GM18520 (cell line): ENCODE results near the gene MYO1E.

Experiments
- ATAC-seq: cut with Tn5 transposase; IDR thresholded peaks from one replicate; pipeline ENCODE4 v1.9.1; 2021; ENCODE audit not compliant: unreplicated experiment

MYO1E gene

DNA sequence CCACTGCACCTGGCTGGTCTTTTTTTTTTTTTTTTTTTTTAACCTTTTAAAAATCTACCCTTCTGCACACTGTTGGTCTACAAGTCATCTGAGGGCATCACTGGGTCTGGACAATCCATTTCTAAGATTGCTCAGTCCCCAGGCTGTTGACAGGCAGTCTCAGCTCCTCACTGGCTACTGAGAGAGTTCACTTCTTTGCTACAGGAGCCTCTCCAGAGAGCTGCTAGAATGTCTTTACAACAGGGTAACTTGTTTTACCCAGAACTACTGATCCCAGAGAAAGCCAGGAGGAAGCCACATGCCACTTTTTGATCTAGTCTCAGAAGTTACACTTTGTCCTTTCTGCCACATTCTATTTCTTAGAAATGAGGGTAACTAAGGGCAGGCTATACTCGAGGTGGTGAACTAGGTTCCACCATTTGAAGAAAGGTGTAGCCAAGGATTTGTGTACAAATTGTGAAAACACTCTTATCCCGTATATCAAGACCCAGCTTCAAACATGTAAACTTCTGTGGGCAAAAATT, 273.4 kb downstream of the MYO1E start:
- ATAC-seq, result no peak

- no peak for ATAC-seq
These were observed 276.2 kb downstream of the MYO1E start for GRCh38 chr15:59096429-59096828.

- ATAC-seq, result no peak
These were observed 278.6 kb downstream of the MYO1E start for GRCh38 chr15:59094077-59094476.

- no peak for ATAC-seq
These were observed 284.9 kb downstream of the MYO1E start for GRCh38 chr15:59087731-59088130.
